HepG2 (cell line): ENCODE results near the gene CDC34. TPM values are rescaled to one million over a fixed set of nuclear protein-coding genes. Genes with fewer than 3 reads are reported as not detected.

Source experiments
- ATF5 ChIP-seq: sonication (generic); formaldehyde crosslinking; IDR thresholded peaks from 2 replicates; pipeline ENCODE4 v1.4.0; 2020; ENCODE audit warnings: mild to moderate bottlenecking, low read depth, missing genetic modification reagents
- CCDC6 ChIP-seq: sonication (generic); formaldehyde crosslinking; IDR thresholded peaks from 2 replicates; pipeline ENCODE4 v1.8.1; 2022; ENCODE audit warnings: mild to moderate bottlenecking, missing genetic modification reagents, moderate library complexity
- CENPBD1 ChIP-seq: sonication (generic); formaldehyde crosslinking; IDR thresholded peaks from 2 replicates; pipeline ENCODE4 v1.8.0; 2022; ENCODE audit warnings: missing genetic modification reagents, low read depth, mild to moderate bottlenecking, borderline replicate concordance
- FOXM1 ChIP-seq: sonication (generic); formaldehyde crosslinking; IDR thresholded peaks from 2 replicates; pipeline ENCODE4 v1.5.0; 2020; ENCODE audit warnings: missing genetic modification reagents
- GZF1 ChIP-seq: sonication (generic); formaldehyde crosslinking; IDR thresholded peaks from 2 replicates; pipeline ENCODE4 v1.5.1; 2020; ENCODE audit warnings: mild to moderate bottlenecking, missing genetic modification reagents
- HNF4G ChIP-seq, 2 experiments: sonication (generic) in 1 of 2; formaldehyde crosslinking in 1 of 2; IDR thresholded peaks; 2 replicates each; pipeline versions ENCODE4 v1.4.0 to v1.6.1; 2011 to 2020; ENCODE audit warnings: borderline replicate concordance in 2 of 2, low read depth in 2 of 2, mild to moderate bottlenecking in 2 of 2, low read length in 1 of 2, missing genetic modification reagents in 1 of 2, moderate library complexity in 1 of 2
- RBM22 ChIP-seq: fragments of 200-400 bp; formaldehyde crosslinking; optimal IDR thresholded peaks from 2 replicates; pipeline ENCODE3; 2017; ENCODE audit warnings: mild to moderate bottlenecking, low read length, moderate library complexity
- RELA ChIP-seq: sonication (generic); formaldehyde crosslinking; IDR thresholded peaks from 2 replicates; pipeline ENCODE4 v1.4.0; 2020; ENCODE audit warnings: missing genetic modification reagents
- SETDB1 ChIP-seq: sonication (generic); formaldehyde crosslinking; IDR thresholded peaks from 2 replicates; pipeline ENCODE4 v1.5.1; 2020; ENCODE audit warnings: missing genetic modification reagents, mild to moderate bottlenecking, borderline replicate concordance
- ZBTB33 ChIP-seq: sonication (generic); formaldehyde crosslinking; IDR thresholded peaks from 2 replicates; pipeline ENCODE4 v1.4.0; 2020; ENCODE audit warnings: missing genetic modification reagents
- ZBTB37 ChIP-seq: sonication (generic); formaldehyde crosslinking; IDR thresholded peaks from 2 replicates; pipeline ENCODE4 v1.4.0; 2020; ENCODE audit warnings: mild to moderate bottlenecking, missing genetic modification reagents
- ZKSCAN1 ChIP-seq: fragments of 150-350 bp; IDR thresholded peaks from 2 replicates; pipeline ENCODE4 v1.6.1; 2014; ENCODE audit warnings: low read length
- ZNF3 ChIP-seq: IDR thresholded peaks from 2 replicates; pipeline ENCODE4 v1.7.0; 2017; ENCODE audit warnings: inconsistent platforms
- ZNF407 ChIP-seq: sonication (generic); formaldehyde crosslinking; IDR thresholded peaks from one replicate; pipeline ENCODE4 v1.5.1; 2020; ENCODE audit warnings: mild to moderate bottlenecking, missing genetic modification reagents; ENCODE audit errors: not compliant biosample characterization
- ZNF660 ChIP-seq: sonication (generic); formaldehyde crosslinking; IDR thresholded peaks from 2 replicates; pipeline ENCODE4 v1.5.1; 2020; ENCODE audit warnings: mild to moderate bottlenecking, low read depth, missing genetic modification reagents, borderline replicate concordance
- ZNF678 ChIP-seq: sonication (generic); formaldehyde crosslinking; IDR thresholded peaks from 2 replicates; pipeline ENCODE4 v1.4.0; 2020; ENCODE audit warnings: mild to moderate bottlenecking, missing genetic modification reagents
- ZNF709 ChIP-seq: sonication (generic); formaldehyde crosslinking; IDR thresholded peaks from 2 replicates; pipeline ENCODE4 v1.5.0; 2020; ENCODE audit warnings: mild to moderate bottlenecking, missing genetic modification reagents
- polyA plus RNA-seq, 8 experiments: library from polyadenylated mRNA; depleted of rRNA in 3 of 8; stranded (reverse) in 7 of 8; unstranded in 1 of 8; fragments of >200 nt; fragmentation: Illumina TruSeq in 4 of 8; extraction: Trizol in 4 of 8; gene quantifications; 2 replicates each; pipeline versions ENCODE4 v1.2.1 to v1.2.3, GENCODE V29; 2011 to 2016; ENCODE audit warnings: low read depth in 4 of 8, missing spikeins in 1 of 8, mixed read lengths in 1 of 8; ENCODE audit not compliant: insufficient read depth in 1 of 8
- total RNA-seq, 5 experiments: library from RNA; depleted of rRNA; stranded (reverse); fragments of >200 nt; fragmentation: Illumina TruSeq; extraction: Trizol; gene quantifications; 2 replicates each; pipeline ENCODE4 v1.2.3, GENCODE V29; 2016; ENCODE audit warnings: low read depth in 1 of 5

CDC34 gene
- total and polyA plus RNA-seq, 2 of the 13 experiments (the other 11 are each of a cell fraction or from before 2014, with no cell fraction given) = 138 to 150 TPM

- TF ChIP-seq ATF5 (CRISPR knock-in tag) = no peak
- no peak for TF ChIP-seq HNF4G (IDR thresholded peaks at IDR 0.05; ENCODE audit: borderline replicate concordance, low read depth, low read length)
- TF ChIP-seq HNF4G (CRISPR knock-in tag; IDR thresholded peaks at IDR 0.05; ENCODE audit: borderline replicate concordance, low read depth) = no peak
- TF ChIP-seq CENPBD1 = no peak
- no peak for TF ChIP-seq FOXM1 (CRISPR knock-in tag)
- TF ChIP-seq RELA (CRISPR knock-in tag) = no peak
- no peak for TF ChIP-seq ZNF3 (CRISPR knock-in tag)
- no peak for TF ChIP-seq ZBTB37 (CRISPR knock-in tag)
- no peak for TF ChIP-seq CCDC6
- no peak for TF ChIP-seq ZKSCAN1
- TF ChIP-seq ZNF660 (CRISPR knock-in tag) = no peak
- no peak for TF ChIP-seq ZNF709 (CRISPR knock-in tag)
- TF ChIP-seq ZNF407 (CRISPR knock-in tag) = no peak
- no peak for TF ChIP-seq ZBTB33 (CRISPR knock-in tag)
- TF ChIP-seq RBM22 = no peak
- TF ChIP-seq SETDB1 (CRISPR knock-in tag) = no peak
- TF ChIP-seq ZNF678 (CRISPR knock-in tag) = no peak
- TF ChIP-seq GZF1 (CRISPR knock-in tag) = no peak
These were observed 45.9 kb upstream of the CDC34 start (continued) for GRCh38 chr19:485583-486236.
